ENCODE data around the gene WNK4. TPM values are rescaled to one million over a fixed set of nuclear protein-coding genes. Genes with fewer than 3 reads are reported as not detected.
"Not testable (repeated sequence)": the region's sequence is repeated elsewhere in the genome, so short reads cannot be mapped to it uniquely, and the experiment has no call there.

WNK4 gene
- 10 to 100 TPM in 1 of 4 donors, 1 to 10 TPM in 1, under 1 TPM in 2; 0.40 to 14.7 (median 3.9) TPM for total RNA-seq

GRCh38 chr17:42779936-42780850 lies at the start of gene WNK4:
Gene WNK4, plus strand, starts transcription at chr17:42780610. Its CDS starts 89 bp downstream, at chr17:42780699.
- H3K4me1 ChIP-seq: peaks cover 8 to 80% (median 13%) of the 10 kb centered on the region in 3 donors
- intact Hi-C loops (cut with DNase I): no loop called here

GRCh38 chr17:42740699-42741098 lies 39.7 kb upstream of the WNK4 start:
- intact Hi-C loops (cut with DNase I): no loop called here
- H3K27me3 ChIP-seq: no peaks in the 10 kb centered on the region
- H3K4me3 ChIP-seq: no peak overlapping the region
- TF ChIP-seq, protein P1, sequence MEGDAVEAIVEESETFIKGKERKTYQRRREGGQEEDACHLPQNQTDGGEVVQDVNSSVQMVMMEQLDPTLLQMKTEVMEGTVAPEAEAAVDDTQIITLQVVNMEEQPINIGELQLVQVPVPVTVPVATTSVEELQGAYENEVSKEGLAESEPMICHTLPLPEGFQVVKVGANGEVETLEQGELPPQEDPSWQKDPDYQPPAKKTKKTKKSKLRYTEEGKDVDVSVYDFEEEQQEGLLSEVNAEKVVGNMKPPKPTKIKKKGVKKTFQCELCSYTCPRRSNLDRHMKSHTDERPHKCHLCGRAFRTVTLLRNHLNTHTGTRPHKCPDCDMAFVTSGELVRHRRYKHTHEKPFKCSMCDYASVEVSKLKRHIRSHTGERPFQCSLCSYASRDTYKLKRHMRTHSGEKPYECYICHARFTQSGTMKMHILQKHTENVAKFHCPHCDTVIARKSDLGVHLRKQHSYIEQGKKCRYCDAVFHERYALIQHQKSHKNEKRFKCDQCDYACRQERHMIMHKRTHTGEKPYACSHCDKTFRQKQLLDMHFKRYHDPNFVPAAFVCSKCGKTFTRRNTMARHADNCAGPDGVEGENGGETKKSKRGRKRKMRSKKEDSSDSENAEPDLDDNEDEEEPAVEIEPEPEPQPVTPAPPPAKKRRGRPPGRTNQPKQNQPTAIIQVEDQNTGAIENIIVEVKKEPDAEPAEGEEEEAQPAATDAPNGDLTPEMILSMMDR (IDR thresholded peaks at IDR 0.05): no peak
- TF ChIP-seq POLR2A (IDR thresholded peaks at IDR 0.05): no peak
- H3K27ac ChIP-seq: no peak overlapping the region
- 47 to 64% methylated on average over 1 of the region's 1 CpG for WGBS, 2 donors
- no peaks in the 10 kb centered on the region for H3K9me3 ChIP-seq
- peaks cover 9 to 42% (median 19%) of the 10 kb centered on the region in 3 donors for H3K4me1 ChIP-seq
- no peak for DNase-seq
- H3K36me3 ChIP-seq: peaks cover 0 to 13% (median 0%) of the 10 kb centered on the region in 3 donors

More at GRCh38 chr17:42779936-42780850, at the start of gene WNK4:
- Histone ChIP-seq H3K4me3 (peak within 1 kb of the TSS; percentile 26 to 65 (median 48)), H3K27me3 (peaks cover 0 to 52% (median 19%) of the 10 kb centered on the region in 4 donors), H3K9me3 (no peaks in the 10 kb centered on the region), H3K36me3 (peaks cover 6 to 65% (median 30%) of the 10 kb centered on the region in 3 donors), H3K27ac (peak within 1 kb of the TSS in 3 of 4 donors; percentile 18 to 59 (median 57))
- 33 to 45% methylated on average over 5 to 14 of the region's 65 CpGs for WGBS, 2 donors
- TF ChIP-seq POLR2A (IDR thresholded peaks at IDR 0.05): no peak
- TF ChIP-seq, protein P1 (IDR thresholded peaks at IDR 0.05): no peak
- DNase-seq: no peak

DNA sequence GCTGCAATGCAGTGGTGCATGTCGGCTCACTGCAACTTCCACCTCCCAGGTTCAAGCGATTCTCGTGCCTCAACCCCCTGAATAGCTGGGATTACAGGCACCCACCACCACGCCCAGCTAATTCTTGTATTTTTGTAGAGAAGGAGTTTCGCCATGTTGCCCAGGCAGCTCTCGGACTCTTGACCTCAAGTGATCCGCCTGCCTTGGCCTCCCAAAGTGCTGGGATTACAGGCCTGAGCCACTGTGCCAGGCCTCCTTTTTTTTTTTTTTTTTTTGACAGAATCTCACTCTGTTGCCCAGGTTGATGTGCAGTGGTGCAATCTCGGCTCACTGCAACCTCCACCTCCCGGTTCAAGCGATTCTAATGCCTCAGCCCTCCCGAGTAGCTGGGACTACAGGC lies 37.5 kb upstream of the WNK4 start:
- 96% methylated on average over 11 of the region's 11 CpGs for WGBS, 2 donors
- not testable (repeated sequence) for DNase-seq, H3K4me3 ChIP-seq

DNA sequence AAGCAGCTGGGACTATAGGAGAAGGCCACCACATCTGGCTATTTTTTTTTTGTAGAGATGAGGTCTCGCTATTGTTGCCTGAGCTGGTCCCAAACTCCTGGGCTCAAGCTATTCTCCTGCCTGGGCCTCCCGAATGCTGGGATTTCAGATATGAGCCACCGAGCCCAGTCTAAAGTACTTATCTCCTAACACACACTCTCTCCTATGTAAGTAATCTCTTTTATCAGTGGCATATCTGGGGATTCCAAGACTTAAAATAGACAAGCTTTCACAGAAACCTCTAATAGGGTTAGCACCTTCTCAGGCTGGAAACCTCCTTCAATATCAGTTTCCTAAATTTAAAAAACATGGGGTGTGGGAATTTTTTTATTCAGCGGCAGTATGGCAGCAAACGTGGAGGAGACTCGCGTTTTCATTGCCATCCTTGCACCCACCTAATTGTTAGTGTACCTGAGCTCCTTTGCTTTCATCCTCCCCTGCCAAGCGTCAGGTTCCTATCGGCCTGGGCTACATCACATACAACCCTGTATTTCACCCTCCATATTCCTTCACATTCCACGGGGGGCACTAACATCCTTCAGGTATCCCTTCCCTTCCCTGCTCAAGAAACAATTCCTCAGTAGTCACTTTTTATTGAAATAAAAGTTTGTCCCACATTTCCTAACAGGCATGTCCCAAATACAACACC lies 36.7 kb upstream of the WNK4 start:
- no peaks in the 10 kb centered on the region for H3K9me3 ChIP-seq
- WGBS, 2 donors: 55 to 61% methylated on average over 10 of the region's 10 CpGs
- peak overlapping the region; percentile 86 to 90 (median 87) for H3K4me3 ChIP-seq
- no peak for DNase-seq
- H3K36me3 ChIP-seq: peaks cover 0 to 4% (median 0%) of the 10 kb centered on the region in 3 donors
- TF ChIP-seq POLR2A (IDR thresholded peaks at IDR 0.05): no peak
- TF ChIP-seq, protein P1 (IDR thresholded peaks at IDR 0.05): no peak
- intact Hi-C loops (cut with DNase I): no loop called here
- H3K27ac ChIP-seq: peak overlapping the region; percentile 96 to 98 (median 98)
- H3K4me1 ChIP-seq: peaks cover 9 to 36% (median 15%) of the 10 kb centered on the region in 3 donors
- no peaks in the 10 kb centered on the region for H3K27me3 ChIP-seq

More for the DNA sequence above, 37.5 kb upstream of the WNK4 start:
- H3K9me3 ChIP-seq; H3K27me3 ChIP-seq; H3K27ac ChIP-seq; H3K36me3 ChIP-seq; intact Hi-C loops (cut with DNase I): not testable (repeated sequence)
- H3K4me1 ChIP-seq: peaks cover 9 to 28% (median 15%) of the 10 kb centered on the region in 3 donors

- 0 to 2% methylated on average over 18 to 20 of the region's 32 CpGs for WGBS, 2 donors
- no peak for DNase-seq
- no peak for TF ChIP-seq POLR2A (IDR thresholded peaks at IDR 0.05)
- TF ChIP-seq, protein P1 (IDR thresholded peaks at IDR 0.05): no peak
- intact Hi-C loops (cut with DNase I): no loop called here
- H3K9me3 ChIP-seq: no peaks in the 10 kb centered on the region
- H3K27me3 ChIP-seq: no peaks in the 10 kb centered on the region
- peaks cover 9 to 42% (median 20%) of the 10 kb centered on the region in 3 donors for H3K4me1 ChIP-seq
- H3K36me3 ChIP-seq: peaks cover 0 to 4% (median 0%) of the 10 kb centered on the region in 3 donors
- H3K27ac ChIP-seq: peak overlapping the region; percentile 96 to 98 (median 98)
- peak overlapping the region; percentile 86 to 90 (median 87) for H3K4me3 ChIP-seq
Measured at GRCh38 chr17:42744283-42744805, 36.1 kb upstream of the WNK4 start.
